ENCODE data around the gene CCDC184. TPM values are rescaled to one million over a fixed set of nuclear protein-coding genes. Genes with fewer than 3 reads are reported as not detected.

CCDC184 gene
- polyA plus RNA-seq, 1 donor from 2014 or later: 35.3 TPM

DNA sequence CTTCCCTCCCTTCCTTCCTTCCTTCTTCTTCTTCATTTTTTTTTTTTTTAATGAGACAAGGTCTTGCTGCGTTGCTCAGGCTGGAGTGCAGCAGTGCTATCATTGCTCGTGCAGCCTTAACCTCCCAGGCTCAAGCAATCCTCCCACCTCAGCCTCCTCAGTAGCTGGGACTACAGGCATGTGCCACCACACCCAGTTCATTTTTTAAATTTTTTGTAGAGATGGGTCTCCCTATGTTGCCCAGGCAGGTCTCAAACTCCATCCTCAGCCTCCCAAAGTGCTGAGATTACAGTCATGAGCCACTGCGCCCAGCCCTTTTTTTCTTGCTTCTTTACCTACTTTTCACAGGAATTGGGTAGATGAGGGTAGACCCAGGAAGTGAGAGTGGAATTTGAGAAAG lies 18.1 kb downstream of the CCDC184 start:
- Histone ChIP-seq H3K9ac (ENCODE audit: low read length) (no peak overlapping the region), H3K9me2 (ENCODE audit: insufficient read depth, low read length) (no peaks in the 10 kb centered on the region), H3K27me3 (ENCODE audit: insufficient read depth, low read depth, low read length) (no peaks in the 10 kb centered on the region), H3F3A (ENCODE audit: insufficient read depth, low read length, poor library complexity, severe bottlenecking) (no peaks in the 10 kb centered on the region), H3K4me3 (ENCODE audit: low read length) (no peak overlapping the region), H3K79me2 (replicated peaks; ENCODE audit: insufficient read depth, low read length) (no peaks in the 10 kb centered on the region), H3K36me3 (ENCODE audit: insufficient read depth, low read length) (no peaks in the 10 kb centered on the region), H4K20me1 (ENCODE audit: insufficient read depth) (no peaks in the 10 kb centered on the region), H3K9me3 (ENCODE audit: low read length) (no peaks in the 10 kb centered on the region), H3K4me2 (ENCODE audit: low read length) (no peak overlapping the region), H3K27ac (ENCODE audit: low read length) (no peak overlapping the region), H2AFZ (ENCODE audit: low read depth, low read length) (no peak overlapping the region)
- TF ChIP-seq SMC3 (conservative IDR thresholded peaks at IDR 0.05; ENCODE audit: poor library complexity) (no peak), MXI1 (conservative IDR thresholded peaks at IDR 0.05; ENCODE audit: poor library complexity, severe bottlenecking) (no peak), EP300 (conservative IDR thresholded peaks at IDR 0.05; ENCODE audit: poor library complexity, severe bottlenecking) (no peak), EZH2 (IDR thresholded peaks at IDR 0.05; ENCODE audit: borderline replicate concordance, insufficient read depth, low read length, poor library complexity, severe bottlenecking) (no peak), POLR2AphosphoS5 (IDR thresholded peaks at IDR 0.05) (no peak), TAF1 (IDR thresholded peaks at IDR 0.05; ENCODE audit: low read depth) (no peak)
- TF ChIP-seq, protein P1, sequence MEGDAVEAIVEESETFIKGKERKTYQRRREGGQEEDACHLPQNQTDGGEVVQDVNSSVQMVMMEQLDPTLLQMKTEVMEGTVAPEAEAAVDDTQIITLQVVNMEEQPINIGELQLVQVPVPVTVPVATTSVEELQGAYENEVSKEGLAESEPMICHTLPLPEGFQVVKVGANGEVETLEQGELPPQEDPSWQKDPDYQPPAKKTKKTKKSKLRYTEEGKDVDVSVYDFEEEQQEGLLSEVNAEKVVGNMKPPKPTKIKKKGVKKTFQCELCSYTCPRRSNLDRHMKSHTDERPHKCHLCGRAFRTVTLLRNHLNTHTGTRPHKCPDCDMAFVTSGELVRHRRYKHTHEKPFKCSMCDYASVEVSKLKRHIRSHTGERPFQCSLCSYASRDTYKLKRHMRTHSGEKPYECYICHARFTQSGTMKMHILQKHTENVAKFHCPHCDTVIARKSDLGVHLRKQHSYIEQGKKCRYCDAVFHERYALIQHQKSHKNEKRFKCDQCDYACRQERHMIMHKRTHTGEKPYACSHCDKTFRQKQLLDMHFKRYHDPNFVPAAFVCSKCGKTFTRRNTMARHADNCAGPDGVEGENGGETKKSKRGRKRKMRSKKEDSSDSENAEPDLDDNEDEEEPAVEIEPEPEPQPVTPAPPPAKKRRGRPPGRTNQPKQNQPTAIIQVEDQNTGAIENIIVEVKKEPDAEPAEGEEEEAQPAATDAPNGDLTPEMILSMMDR (IDR thresholded peaks at IDR 0.05; ENCODE audit: poor library complexity, severe bottlenecking): no peak
- TF ChIP-seq, protein P2, sequence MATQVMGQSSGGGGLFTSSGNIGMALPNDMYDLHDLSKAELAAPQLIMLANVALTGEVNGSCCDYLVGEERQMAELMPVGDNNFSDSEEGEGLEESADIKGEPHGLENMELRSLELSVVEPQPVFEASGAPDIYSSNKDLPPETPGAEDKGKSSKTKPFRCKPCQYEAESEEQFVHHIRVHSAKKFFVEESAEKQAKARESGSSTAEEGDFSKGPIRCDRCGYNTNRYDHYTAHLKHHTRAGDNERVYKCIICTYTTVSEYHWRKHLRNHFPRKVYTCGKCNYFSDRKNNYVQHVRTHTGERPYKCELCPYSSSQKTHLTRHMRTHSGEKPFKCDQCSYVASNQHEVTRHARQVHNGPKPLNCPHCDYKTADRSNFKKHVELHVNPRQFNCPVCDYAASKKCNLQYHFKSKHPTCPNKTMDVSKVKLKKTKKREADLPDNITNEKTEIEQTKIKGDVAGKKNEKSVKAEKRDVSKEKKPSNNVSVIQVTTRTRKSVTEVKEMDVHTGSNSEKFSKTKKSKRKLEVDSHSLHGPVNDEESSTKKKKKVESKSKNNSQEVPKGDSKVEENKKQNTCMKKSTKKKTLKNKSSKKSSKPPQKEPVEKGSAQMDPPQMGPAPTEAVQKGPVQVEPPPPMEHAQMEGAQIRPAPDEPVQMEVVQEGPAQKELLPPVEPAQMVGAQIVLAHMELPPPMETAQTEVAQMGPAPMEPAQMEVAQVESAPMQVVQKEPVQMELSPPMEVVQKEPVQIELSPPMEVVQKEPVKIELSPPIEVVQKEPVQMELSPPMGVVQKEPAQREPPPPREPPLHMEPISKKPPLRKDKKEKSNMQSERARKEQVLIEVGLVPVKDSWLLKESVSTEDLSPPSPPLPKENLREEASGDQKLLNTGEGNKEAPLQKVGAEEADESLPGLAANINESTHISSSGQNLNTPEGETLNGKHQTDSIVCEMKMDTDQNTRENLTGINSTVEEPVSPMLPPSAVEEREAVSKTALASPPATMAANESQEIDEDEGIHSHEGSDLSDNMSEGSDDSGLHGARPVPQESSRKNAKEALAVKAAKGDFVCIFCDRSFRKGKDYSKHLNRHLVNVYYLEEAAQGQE (IDR thresholded peaks at IDR 0.05; ENCODE audit: borderline replicate concordance): no peak

DNA sequence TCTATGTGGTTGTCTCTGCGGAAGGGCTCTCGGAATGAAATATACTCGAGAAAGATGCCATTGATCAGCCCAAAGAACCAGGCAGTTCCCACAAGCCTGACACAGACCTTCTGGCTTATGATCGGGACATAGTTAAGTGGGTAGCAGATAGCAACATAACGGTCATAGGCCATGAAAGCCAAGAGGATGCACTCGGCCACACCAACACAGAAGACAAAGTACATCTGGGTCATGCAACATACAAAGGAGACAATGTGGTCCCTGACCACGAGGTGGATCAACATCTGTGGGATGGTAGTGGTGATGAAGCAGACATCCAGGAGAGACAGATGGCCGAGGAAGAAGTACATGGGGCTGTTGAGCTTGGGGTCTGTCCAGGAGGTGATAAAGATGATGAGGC lies 19.3 kb downstream of the CCDC184 start:
- Histone ChIP-seq H3K9me2 (ENCODE audit: insufficient read depth, low read length) (no peaks in the 10 kb centered on the region), H3K9me3 (ENCODE audit: low read length) (no peaks in the 10 kb centered on the region), H3K27me3 (ENCODE audit: insufficient read depth, low read depth, low read length) (no peaks in the 10 kb centered on the region), H3F3A (ENCODE audit: insufficient read depth, low read length, poor library complexity, severe bottlenecking) (no peaks in the 10 kb centered on the region), H2AFZ (ENCODE audit: low read depth, low read length) (no peak overlapping the region), H3K4me2 (ENCODE audit: low read length) (no peak overlapping the region), H3K4me3 (ENCODE audit: low read length) (no peak overlapping the region), H4K20me1 (ENCODE audit: insufficient read depth) (no peaks in the 10 kb centered on the region), H3K79me2 (replicated peaks; ENCODE audit: insufficient read depth, low read length) (no peaks in the 10 kb centered on the region), H3K36me3 (ENCODE audit: insufficient read depth, low read length) (no peaks in the 10 kb centered on the region), H3K9ac (ENCODE audit: low read length) (no peak overlapping the region), H3K27ac (ENCODE audit: low read length) (no peak overlapping the region)
- TF ChIP-seq, protein P2 (IDR thresholded peaks at IDR 0.05; ENCODE audit: borderline replicate concordance): no peak
- TF ChIP-seq MXI1 (conservative IDR thresholded peaks at IDR 0.05; ENCODE audit: poor library complexity, severe bottlenecking) (no peak), EZH2 (IDR thresholded peaks at IDR 0.05; ENCODE audit: borderline replicate concordance, insufficient read depth, low read length, poor library complexity, severe bottlenecking) (no peak), POLR2AphosphoS5 (IDR thresholded peaks at IDR 0.05) (no peak), EP300 (conservative IDR thresholded peaks at IDR 0.05; ENCODE audit: poor library complexity, severe bottlenecking) (no peak), TAF1 (IDR thresholded peaks at IDR 0.05; ENCODE audit: low read depth) (no peak), RAD21 (conservative IDR thresholded peaks at IDR 0.05) (no peak), SMC3 (conservative IDR thresholded peaks at IDR 0.05; ENCODE audit: poor library complexity) (no peak)
- TF ChIP-seq, protein P1 (IDR thresholded peaks at IDR 0.05; ENCODE audit: poor library complexity, severe bottlenecking): no peak
